ENCODE results near the gene ZDHHC18.

GRCh38 chr1:26861286-26861701 is 34.8 kb downstream of the ZDHHC18 start:
- no peak for TF ChIP-seq REST (IDR thresholded peaks at IDR 0.05; ENCODE audit: insufficient replicate concordance, low read depth)
- TF ChIP-seq, protein P1, sequence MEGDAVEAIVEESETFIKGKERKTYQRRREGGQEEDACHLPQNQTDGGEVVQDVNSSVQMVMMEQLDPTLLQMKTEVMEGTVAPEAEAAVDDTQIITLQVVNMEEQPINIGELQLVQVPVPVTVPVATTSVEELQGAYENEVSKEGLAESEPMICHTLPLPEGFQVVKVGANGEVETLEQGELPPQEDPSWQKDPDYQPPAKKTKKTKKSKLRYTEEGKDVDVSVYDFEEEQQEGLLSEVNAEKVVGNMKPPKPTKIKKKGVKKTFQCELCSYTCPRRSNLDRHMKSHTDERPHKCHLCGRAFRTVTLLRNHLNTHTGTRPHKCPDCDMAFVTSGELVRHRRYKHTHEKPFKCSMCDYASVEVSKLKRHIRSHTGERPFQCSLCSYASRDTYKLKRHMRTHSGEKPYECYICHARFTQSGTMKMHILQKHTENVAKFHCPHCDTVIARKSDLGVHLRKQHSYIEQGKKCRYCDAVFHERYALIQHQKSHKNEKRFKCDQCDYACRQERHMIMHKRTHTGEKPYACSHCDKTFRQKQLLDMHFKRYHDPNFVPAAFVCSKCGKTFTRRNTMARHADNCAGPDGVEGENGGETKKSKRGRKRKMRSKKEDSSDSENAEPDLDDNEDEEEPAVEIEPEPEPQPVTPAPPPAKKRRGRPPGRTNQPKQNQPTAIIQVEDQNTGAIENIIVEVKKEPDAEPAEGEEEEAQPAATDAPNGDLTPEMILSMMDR (IDR thresholded peaks at IDR 0.05; ENCODE audit: insufficient read depth, low read length) = no peak
- TF ChIP-seq SPI1 (IDR thresholded peaks at IDR 0.05; ENCODE audit: borderline replicate concordance, low read depth) = no peak
- TF ChIP-seq POLR2AphosphoS5 (IDR thresholded peaks at IDR 0.05; ENCODE audit: low read depth) = no peak

Measured in HL-60 (cell line).